ENCODE results near the gene NPHP4.
A peak's percentile ranks its signal among the peaks of the same experiment; 100 is the strongest.

Gene NPHP4

DNA sequence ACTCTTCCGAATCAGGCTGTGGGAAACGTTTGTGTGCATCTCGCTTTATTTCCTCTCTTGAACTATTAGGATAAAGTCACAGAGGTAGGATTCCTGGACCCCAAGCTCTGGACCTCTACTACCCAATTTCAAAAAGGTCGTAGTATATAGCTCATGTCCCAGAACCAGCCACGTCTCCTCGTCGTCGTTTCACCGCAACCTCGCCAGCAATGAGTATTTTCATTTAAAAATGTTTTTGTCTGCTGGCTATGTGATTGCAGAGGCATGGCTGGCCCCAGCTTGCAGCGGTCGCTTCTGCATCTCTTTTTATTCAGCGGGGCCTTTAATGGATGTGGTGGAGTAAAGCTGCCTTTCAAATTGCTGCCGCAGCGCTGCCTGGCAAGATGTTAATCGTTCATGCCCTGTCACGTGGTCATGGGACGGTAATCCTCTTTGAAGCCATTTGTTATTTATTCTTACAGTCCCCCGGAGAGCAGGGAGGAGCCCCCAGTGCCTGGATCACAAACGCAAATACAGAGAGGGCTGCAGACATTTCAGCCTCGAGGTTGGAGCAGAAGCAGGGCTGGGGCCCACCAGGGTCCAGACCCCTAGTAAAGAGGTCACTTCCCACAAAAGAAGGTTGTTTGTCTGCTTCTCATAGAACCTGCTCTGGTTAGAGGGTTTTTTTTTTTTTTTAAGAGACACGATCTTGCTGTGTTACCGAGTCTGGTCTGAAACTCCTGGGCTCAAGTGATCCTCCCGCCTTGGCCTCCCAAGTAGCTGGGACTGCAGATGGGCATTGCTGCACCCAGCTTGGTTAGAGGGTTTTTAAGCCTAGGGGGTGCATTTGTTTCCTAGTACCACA lies 11.6 kb upstream of the NPHP4 start:
- no peak for DNase-seq

DNA sequence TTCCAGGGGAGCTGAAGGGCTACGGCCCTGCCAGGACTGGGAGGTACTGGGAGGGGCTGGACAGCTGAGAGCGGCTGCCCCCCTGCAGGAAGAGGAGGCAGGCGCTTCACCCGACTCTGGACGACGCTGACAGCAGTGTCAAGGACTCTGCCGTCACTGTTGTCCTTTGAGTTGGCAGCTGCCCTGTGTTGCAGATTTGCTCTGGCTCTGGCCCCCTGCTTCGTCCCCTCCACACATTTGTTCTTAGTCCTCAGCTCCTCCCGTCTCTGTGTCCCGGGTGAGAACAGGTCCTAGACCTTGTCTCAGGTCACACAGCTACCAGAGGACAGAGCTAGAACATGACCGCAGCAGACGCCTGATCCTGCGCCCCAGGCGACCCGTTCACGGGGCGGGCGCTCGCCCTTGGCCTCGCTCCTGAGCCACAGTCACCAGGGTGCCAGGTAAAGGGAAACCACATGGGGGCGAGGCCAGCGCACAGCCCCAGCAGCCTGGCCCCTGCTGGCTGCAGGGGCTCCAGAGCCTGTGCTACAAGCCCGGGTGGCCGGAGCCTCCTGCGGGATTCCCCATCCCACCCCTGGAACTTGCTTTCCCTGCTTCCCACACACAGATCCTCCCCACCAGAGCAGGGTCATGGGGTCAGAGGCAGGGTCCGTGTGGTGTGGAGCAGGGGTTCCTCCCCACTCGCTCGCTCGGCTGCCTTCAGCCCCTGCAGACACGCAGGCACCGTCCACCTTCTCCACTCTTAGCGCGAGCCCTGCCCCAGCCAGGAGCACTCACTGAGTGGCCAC lies 10.7 kb upstream of the NPHP4 start:
- no peak for DNase-seq

DNA sequence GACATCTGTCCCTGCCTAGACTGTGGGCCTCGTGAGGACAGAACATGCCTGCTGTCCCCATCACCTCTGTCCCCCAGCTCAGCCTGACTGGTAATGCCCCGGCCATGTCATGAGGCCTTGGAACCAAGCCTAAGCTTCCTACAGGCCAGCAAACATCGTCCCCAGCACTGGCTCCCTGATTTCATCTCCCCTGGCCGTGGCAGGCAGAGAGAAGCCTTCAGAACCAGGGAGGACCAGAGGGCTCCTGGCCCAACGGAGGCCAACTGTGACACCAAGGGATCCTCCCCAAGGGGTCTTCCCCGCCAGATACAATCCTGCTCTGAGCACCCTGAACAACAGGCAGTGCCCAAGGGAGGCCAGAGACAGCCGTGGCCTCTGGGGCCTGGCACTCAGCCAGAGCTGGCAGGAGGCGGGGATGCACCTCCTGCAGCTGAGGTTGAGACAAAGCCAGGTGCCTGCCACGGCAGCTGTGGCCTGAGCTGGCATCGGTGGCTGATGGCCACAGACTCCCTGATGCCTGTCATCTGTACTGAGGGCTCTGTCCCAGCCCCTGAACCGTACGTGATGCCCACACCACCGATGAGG lies 9.9 kb upstream of the NPHP4 start:
- no peak for DNase-seq

- DNase-seq, result no peak
Observed at GRCh38 chr1:6000444-6001288, 8.4 kb upstream of the NPHP4 start.

DNA sequence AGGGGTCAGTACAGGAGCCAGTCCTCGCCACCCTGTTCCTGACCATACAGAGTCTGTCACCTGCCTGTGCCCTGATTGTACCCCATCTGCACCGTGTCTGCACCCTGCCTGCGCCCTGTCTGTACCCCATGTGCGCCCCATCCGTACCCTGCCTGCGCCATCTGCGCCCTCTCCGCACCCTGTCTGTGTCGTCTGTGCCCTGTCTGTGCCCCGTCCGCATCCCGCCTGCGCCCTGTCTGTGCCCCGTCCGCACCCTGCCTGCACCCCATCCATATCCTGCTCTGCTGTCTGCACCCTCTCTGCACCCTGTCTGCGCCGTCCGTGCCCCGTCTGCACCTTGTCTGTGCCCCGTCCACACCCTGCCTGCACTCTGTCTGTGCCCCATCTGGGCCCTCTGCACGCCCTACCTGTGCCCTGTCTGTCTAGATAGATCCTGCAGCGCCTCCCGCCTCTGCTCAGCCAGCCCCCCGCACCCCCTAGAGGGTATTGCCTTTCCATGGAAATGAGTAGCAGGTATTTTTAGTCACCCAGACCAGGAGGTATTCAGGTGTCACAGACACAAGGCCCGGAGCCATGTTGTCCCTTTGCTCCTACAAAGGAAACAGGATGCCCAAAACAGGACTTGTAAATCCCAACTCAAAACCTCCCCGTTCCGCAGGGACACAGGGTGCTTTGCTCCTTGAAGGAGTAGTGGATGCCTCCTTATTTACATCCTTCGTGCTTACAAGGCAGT lies 7.7 kb upstream of the NPHP4 start:
- no peak for DNase-seq

- no peak for DNase-seq
Observed at GRCh38 chr1:5998906-5999301, 6.7 kb upstream of the NPHP4 start.

- no peak for DNase-seq
Observed at GRCh38 chr1:5998051-5998905, 6.1 kb upstream of the NPHP4 start.

GRCh38 chr1:5997316-5997715 lies 5.1 kb upstream of the NPHP4 start:
- DNase-seq, result no peak

DNA sequence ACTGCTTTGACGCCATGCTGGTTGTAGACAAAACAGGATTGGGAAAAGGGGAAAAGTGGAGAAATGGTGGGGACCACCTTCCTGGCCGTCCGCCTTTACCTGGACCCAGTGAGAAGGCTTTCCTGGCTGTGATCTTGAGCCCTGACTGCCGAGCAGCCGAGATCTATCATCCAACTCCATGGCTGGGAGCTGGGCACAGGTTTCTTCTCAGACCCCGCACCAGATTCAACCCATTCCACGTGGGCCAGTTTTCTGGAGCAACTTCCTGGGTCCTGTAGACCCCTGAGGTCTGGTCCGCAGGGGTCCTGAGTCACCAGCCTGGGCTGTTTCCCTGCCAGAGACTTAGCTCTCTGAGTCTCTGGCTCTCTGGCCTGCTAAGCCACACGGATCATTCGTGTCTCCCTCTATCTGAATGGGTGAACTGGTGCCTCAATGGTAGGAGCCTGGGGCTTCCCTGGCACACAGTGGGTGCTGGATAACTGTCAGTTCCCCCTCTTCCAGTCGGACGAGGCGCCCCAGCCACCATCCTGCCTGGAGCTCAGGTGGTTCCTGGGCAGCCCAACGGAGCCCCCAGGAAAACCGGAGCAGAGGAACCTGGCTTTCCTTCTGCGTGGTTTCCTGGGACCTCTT lies 4.5 kb upstream of the NPHP4 start:
- no peak for DNase-seq

- DNase-seq, result no peak
Observed at GRCh38 chr1:5995871-5996630, 3.8 kb upstream of the NPHP4 start.

- no peak for DNase-seq
Observed at GRCh38 chr1:5994713-5995621, 2.7 kb upstream of the NPHP4 start.

DNA sequence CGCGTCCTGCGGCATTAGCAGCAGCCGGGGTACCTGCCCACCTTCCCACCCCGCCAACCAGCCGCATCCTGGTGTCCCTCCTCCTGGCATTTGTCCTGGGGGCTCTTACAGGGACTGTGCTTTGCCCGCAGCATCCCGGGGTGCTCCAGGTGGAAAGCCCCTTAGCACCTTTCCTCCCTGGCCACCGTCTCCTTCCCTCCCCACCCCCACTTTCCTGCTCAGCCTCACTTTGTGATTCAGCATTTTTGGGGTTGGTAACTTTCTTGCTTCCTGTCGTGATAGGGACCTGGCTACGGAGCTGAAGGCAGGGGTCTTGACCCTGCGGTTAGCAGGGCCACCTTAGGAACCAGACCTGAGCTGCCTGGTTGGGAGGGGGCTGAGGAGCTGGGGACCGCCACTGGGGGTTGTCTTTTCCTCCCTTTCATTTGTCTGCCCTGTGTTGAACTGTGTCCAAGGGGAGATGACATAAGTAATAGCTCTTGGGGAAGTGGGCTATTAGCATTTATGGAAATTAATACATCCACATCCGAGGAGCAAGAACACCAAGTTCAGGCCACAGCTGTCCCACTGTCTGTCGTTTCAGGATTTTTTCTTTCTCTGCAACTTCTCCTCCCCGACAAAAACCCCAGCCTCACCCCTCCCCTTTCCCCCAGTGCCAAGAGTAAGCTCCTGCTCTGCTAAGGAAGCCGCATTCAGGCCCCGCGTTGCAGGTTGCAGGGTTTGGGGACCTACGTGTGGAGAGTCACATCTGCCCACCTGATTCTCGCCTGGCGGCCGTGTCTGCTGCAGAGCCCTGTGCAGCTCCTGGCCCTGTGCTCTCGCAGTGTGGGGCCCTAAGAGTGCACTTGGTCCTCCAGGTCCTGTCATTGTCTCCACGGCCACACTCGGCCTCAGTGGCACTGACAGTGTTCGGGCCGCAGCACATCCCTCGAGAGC lies 1.6 kb upstream of the NPHP4 start:
- DNase-seq, result no peak

DNA sequence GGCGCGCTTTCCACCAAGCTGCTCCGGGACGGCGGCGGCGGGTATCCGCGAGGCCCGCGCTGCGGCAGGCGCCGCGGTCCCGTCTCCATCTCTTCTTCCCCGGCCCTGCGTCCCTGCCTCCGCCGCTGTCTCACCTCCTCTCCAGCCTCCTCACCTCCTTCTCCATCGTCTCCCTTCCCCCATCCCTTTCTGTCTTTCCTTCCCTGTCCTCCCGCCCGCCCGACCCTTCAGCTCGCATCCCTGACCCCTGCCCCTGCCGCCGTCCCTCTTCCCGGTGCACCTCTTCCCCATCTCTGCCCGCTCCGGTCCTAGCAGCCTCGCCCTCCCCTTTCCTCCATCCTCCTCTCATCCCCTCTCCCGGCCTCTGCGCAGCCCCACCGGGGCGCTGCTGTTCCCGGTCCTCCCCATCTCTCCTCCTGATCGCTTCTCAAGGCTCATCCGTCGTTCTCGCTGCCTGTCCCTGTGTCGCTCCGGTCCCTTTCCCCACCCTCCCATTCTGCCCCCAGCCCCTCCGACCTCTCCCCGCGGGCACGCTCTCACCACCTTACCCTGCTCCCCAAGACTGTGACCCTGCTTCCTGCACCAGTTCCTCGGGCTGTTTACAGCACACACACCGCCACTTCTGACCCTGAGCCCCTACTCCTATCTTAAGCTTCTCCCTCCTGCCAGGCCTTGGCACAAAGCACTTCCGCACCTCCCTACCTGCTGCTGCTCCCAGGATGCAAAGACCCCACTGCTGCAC lies 760 bp upstream of the NPHP4 start:
- DNase-seq, result peak; percentile 32

- peak; percentile 30 for DNase-seq
Observed at GRCh38 chr1:5991381-5992025, 722 bp downstream of the NPHP4 start.

- no peak for DNase-seq
Observed at GRCh38 chr1:5990913-5991312, 1.3 kb downstream of the NPHP4 start.

DNA sequence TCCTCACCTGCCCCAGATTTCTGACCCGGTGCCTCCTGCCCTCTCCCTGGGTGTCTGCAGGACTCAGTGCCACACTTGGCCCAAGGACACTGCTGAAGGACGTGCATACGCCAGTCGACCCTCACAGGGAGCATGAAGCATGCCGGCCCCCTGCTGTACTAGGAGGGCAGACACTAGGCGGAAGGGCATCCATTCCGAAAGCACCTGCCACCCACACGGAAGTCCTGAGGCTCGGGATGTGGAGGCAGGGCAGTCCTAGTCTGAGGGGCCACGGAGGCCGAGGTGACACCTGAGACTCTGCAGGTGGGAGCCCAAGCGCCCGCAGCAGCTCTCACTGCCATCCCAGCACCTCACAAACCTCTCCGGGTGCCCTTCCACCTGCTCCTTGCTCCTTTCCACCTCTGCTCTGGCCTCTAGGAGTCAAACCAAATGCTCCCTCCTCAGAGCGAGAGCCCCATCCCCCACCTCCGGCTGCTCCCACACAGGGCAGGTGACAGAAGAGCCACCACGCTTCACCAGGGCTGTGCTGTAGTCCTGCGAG lies 2.4 kb downstream of the NPHP4 start:
- DNase-seq, result no peak
